ENCODE data around the gene TEKT1.

- TF ChIP-seq, protein P1, sequence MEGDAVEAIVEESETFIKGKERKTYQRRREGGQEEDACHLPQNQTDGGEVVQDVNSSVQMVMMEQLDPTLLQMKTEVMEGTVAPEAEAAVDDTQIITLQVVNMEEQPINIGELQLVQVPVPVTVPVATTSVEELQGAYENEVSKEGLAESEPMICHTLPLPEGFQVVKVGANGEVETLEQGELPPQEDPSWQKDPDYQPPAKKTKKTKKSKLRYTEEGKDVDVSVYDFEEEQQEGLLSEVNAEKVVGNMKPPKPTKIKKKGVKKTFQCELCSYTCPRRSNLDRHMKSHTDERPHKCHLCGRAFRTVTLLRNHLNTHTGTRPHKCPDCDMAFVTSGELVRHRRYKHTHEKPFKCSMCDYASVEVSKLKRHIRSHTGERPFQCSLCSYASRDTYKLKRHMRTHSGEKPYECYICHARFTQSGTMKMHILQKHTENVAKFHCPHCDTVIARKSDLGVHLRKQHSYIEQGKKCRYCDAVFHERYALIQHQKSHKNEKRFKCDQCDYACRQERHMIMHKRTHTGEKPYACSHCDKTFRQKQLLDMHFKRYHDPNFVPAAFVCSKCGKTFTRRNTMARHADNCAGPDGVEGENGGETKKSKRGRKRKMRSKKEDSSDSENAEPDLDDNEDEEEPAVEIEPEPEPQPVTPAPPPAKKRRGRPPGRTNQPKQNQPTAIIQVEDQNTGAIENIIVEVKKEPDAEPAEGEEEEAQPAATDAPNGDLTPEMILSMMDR (IDR thresholded peaks at IDR 0.05 in 2 of 3, conservative IDR thresholded peaks at IDR 0.05 in 1 of 3; ENCODE audit: borderline replicate concordance in 1 of 3, insufficient read depth in 1 of 3, low read depth in 2 of 3, low read length in 2 of 3) = no peak
- TF ChIP-seq POLR2A (IDR thresholded peaks at IDR 0.05; ENCODE audit: borderline replicate concordance, extremely low read depth, insufficient read depth, insufficient read length) (no peak), SP1 (IDR thresholded peaks at IDR 0.05; ENCODE audit: low read depth) (no peak), MAX (IDR thresholded peaks at IDR 0.05) (no peak), SRF (IDR thresholded peaks at IDR 0.05; ENCODE audit: low read depth) (no peak), EZH2 (IDR thresholded peaks at IDR 0.05) (no peak), JUND (IDR thresholded peaks at IDR 0.05) (no peak), REST (IDR thresholded peaks at IDR 0.05; ENCODE audit: low read depth) (no peak)
Measured at GRCh38 chr17:6757747-6758146, 73.8 kb downstream of the TEKT1 start.
